HG03039 (cell line): Measurements from ENCODE around the gene TRERF1.
"Not testable (repeated sequence)": the region's sequence is repeated elsewhere in the genome, so short reads cannot be mapped to it uniquely, and the experiment has no call there.

Experiments used
- ATAC-seq: cut with Tn5 transposase; IDR thresholded peaks from one replicate; pipeline ENCODE4 v1.9.1; 2021; ENCODE audit warnings: mild to moderate bottlenecking, moderate library complexity; ENCODE audit not compliant: unreplicated experiment

Gene TRERF1

GRCh38 chr6:42203183-42203582 lies 248.5 kb downstream of the TRERF1 start:
- ATAC-seq = no peak

GRCh38 chr6:42202131-42202915 lies 249.4 kb downstream of the TRERF1 start:
- not testable (repeated sequence) for ATAC-seq

GRCh38 chr6:42201382-42201781 lies 250.3 kb downstream of the TRERF1 start:
- ATAC-seq = no peak

- no peak for ATAC-seq
Measured at GRCh38 chr6:42200035-42200434, 251.7 kb downstream of the TRERF1 start.

DNA sequence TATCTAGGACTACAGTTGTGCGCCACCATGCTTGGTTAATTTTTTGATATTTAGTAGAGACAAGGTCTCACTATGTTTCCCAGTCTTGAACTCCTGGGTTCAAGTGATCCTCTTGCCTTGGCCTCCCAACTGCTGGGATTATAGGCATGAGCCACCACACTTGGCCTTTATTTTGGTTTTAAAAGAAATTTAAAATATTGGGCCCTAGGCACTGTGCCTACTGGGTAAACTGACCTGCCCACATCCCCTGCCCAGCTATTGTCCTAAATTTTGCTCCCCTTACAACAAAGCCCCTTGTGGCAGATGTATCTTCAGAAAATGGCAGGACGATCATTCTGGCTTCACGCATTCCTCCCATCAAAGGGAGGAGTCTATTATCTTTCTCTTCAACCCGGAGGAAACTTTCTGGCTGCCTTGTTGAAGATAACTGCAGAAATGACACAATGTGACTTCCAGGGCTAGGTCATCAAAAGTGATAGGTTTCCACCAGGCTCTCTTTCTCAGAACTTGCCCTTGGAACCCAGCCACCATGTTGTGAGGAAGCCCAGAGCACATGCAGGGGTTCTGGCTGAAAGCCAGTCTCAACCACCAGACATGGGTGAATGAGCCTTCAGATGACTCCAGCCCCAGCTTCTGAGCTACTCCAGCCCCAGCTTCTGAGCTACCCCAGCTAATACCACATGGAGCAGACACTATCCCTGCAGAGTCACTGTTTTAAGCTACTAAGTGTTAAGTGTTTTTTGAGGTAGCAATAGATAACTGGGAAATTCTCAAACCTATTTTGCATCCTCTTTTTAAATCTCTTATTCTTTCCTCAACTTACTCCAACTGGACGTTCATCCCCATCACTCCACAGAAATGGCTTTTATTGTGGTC lies 252.4 kb downstream of the TRERF1 start:
- no peak for ATAC-seq

- ATAC-seq = no peak
Measured at GRCh38 chr6:42197555-42198362, 254.0 kb downstream of the TRERF1 start.

DNA sequence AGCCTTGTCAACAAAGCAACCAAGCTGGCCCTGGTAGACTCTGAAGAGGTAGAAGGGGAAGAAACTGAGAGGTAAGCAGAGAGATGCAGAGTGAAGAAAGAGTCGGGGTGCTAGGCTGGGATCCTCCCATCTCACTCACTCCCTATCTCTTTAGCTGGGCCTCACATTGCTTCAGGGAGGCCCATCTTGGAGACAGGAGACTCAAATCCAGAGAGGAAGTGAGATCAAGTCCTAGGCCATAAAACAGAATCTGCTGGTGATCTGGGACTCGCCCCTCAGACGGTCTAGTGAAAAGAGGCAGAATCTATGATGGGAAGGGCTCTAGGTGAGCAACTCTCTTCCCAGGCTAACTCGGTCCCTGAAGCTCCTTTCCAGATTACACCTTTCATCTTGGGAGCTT lies 256.3 kb downstream of the TRERF1 start:
- ATAC-seq = no peak

DNA sequence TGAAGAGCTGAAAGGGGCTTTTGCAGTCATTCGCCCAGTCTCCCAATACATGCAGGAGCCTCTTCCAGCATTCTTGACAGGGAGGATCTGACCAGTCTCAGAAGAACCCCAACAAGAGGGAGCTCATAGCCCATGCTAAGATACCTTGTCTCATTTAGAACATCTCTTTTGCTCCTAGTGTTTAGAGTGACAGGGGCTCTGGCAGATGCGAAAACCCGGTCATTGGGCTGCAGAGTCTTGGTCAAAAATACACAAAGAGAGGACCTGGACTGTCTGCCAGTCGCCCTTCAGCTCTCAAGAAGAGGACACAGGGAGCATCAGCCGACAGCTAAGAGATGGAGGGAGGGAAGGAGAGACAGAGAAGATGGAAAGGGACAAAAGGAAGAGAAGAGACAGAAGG lies 257.7 kb downstream of the TRERF1 start:
- no peak for ATAC-seq

- no peak for ATAC-seq
Measured at GRCh38 chr6:42193491-42193894, 258.2 kb downstream of the TRERF1 start.

- not testable (repeated sequence) for ATAC-seq
Measured at GRCh38 chr6:42192385-42192784, 259.3 kb downstream of the TRERF1 start.

GRCh38 chr6:42190554-42191183 lies 261.1 kb downstream of the TRERF1 start:
- no peak for ATAC-seq

- no peak for ATAC-seq
Measured at GRCh38 chr6:42188406-42188805, 263.3 kb downstream of the TRERF1 start.

DNA sequence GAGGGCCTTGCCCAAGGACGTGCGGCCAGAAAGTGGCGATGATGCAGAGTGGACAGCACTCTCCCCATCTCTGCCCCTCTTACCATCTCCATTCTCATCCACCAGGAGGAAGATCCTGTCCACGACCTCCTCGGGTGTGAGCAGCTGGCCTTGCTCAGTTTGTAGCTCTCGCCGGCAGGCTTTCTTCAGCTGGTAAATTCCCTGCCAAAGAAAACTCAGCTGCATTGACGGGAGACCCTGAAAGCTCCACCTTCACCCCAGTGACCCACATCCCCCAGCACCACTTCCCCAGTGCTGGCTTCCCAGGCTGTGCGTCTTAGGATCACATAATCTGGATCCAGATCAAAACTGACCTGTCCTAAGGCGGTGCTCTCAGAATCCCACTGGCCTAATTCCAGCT lies 266.1 kb downstream of the TRERF1 start:
- ATAC-seq = no peak

DNA sequence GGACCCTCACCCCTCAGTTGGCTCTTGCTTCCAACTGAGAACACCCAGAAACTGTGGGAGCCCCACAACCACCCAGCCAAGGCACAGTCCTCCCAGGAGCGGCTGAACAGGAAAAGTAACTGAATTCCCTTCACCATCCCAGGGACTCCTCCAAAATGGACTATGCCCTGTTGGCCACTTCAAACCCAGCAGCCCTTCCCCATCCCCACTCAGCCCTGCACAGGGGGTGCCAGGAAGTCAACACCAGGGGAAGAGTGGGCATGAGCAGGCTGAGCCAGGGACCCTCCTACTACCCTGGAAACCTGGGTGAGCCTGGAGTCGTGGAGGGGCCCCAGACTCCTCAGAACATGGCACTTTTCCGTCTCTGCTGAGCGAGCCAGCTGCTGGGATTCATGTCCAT lies 267.3 kb downstream of the TRERF1 start:
- ATAC-seq = no peak

DNA sequence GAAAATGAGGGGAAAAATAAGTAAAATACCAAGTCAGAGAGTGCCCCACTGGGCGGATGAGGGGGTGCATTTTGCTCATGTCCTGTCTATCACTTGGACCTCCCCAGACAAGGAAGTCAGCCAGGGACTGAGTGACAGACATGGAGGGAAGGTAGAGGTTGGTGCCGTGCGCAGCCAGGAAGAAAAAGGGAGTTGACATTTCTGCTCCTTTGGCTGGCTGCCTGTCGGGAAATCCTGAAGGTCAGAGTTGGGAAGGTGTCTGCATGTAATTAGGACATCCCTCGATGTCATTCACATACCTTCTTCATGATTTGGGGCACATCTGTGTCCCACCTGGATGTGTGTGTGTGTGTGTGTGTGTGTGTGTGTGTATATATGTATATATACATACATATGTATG lies 269.6 kb downstream of the TRERF1 start:
- ATAC-seq = no peak

- ATAC-seq = no peak
Measured at GRCh38 chr6:42179945-42180313, 271.8 kb downstream of the TRERF1 start.

GRCh38 chr6:42179261-42179944 lies 272.3 kb downstream of the TRERF1 start:
- no peak for ATAC-seq

DNA sequence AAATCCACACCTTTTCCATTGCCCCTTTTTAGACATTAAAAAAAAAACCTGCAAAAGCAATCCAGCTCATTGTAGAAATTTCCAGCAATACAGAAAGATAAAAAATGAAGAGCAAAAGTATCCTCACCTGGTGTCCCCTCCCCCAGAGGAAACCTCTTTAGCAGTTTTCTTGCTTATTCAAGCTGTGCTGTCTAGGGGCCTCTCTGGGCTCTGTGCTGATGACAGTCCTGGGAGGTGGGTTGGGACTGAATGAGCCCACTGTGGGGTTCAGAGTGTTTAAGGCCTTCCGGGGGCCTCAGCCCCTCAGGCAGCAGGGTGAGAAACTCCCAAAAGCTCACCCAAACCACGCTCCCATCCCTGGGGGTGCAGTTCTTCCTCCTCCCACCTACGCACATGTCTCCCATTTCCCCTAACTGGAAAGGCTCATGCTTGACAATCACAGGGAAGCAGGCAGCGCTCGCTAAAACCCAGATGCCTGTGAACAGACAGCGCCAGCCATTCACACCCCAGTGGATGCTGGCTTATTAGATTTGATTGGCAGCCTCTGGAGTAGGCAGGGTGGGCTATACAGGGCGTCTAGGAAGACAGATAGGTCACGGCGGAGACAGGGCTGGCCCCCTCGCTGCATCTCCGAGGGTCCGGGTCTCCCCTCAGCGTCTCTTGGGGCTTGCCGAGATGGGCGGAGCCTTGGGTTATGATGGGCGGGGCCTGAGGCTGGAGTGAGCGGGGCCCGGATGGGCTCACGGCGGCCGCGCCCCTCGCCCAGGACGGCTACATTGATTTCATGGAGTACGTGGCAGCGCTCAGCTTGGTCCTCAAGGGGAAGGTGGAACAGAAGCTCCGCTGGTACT lies 274.0 kb downstream of the TRERF1 start:
- ATAC-seq = no peak

DNA sequence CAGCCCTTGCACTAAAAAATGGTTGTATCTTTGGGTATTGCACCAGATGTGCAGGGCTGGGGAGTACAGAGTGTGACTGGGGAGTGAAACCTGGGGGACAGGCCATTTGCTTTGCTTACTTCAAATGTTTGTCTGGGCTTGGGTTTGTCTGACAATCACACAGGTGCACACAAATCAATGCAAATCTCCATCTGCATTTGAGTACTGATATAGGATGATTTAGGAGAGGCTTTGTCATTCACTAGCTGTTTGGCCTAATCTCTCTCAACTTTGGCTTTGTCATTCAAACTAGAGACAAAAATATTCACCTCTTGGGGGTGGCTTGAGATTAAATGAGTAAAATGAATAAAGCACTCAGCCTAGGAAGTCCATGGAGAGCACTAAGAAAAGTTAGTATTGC lies 274.7 kb downstream of the TRERF1 start:
- no peak for ATAC-seq
